Lower lobe of right lung (tissue), 2 donors: ENCODE results near the gene SVEP1. TPM values are rescaled to one million over a fixed set of nuclear protein-coding genes. Genes with fewer than 3 reads are reported as not detected.

Experiments
- ATAC-seq, 2 donors: fragments of 200-7000 bp; cut with Tn5 transposase; one replicate each; pipeline ENCODE4 v1.9.1; 2020 to 2022; ENCODE audit warnings: mild to moderate bottlenecking in 2 of 2, moderate library complexity in 2 of 2
- DNase-seq: peaks from one replicate; pipeline ENCODE4 v3.0.0-alpha.2; 2020
- H3K27ac ChIP-seq: fragments of 200-600 bp; one replicate; pipeline ENCODE4 v1.8.0; 2022
- H3K27me3 ChIP-seq: fragments of 200-600 bp; one replicate; pipeline ENCODE4 v1.8.0; 2022; ENCODE audit warnings: low read depth
- H3K36me3 ChIP-seq: fragments of 200-600 bp; one replicate; pipeline ENCODE4 v1.8.0; 2022; ENCODE audit warnings: mild to moderate bottlenecking
- H3K4me1 ChIP-seq: fragments of 200-600 bp; one replicate; pipeline ENCODE4 v1.8.0; 2022
- H3K4me3 ChIP-seq: fragments of 200-600 bp; one replicate; pipeline ENCODE4 v1.8.0; 2022; ENCODE audit warnings: mild to moderate bottlenecking
- H3K9me3 ChIP-seq: fragments of 200-600 bp; one replicate; pipeline ENCODE4 v1.8.0; 2022
- intact Hi-C: fragments of 100-400 bp; cut with DNase I; formaldehyde crosslinking; loops from one replicate; pipeline ENCODE4 v1.11.0; 2022
- total RNA-seq: library from RNA; stranded (reverse); fragmentation: NEBNext Ultra II Directional; extraction: Animal tissue kit (Norgen Biotek cat#: 25700); gene quantifications from one replicate; pipeline ENCODE4 v1.2.1, GENCODE V29; 2021
- TF ChIP-seq, protein P1 (sequence below): fragments of 200-600 bp; IDR thresholded peaks from one replicate; pipeline ENCODE4 v1.8.0; 2022; ENCODE audit warnings: antibody characterized with exemption, mild to moderate bottlenecking
- donor health status: DM: no; HTN: yes; CAD: no; lungs with severe emphysema.

SVEP1 gene
- total RNA-seq, 1 donor from 2014 or later, result 55.9 TPM

- no peak for DNase-seq
- no peaks in the 10 kb centered on the region for H3K27me3 ChIP-seq
- H3K4me1 ChIP-seq, result no peaks in the 10 kb centered on the region
- TF ChIP-seq, protein P1, sequence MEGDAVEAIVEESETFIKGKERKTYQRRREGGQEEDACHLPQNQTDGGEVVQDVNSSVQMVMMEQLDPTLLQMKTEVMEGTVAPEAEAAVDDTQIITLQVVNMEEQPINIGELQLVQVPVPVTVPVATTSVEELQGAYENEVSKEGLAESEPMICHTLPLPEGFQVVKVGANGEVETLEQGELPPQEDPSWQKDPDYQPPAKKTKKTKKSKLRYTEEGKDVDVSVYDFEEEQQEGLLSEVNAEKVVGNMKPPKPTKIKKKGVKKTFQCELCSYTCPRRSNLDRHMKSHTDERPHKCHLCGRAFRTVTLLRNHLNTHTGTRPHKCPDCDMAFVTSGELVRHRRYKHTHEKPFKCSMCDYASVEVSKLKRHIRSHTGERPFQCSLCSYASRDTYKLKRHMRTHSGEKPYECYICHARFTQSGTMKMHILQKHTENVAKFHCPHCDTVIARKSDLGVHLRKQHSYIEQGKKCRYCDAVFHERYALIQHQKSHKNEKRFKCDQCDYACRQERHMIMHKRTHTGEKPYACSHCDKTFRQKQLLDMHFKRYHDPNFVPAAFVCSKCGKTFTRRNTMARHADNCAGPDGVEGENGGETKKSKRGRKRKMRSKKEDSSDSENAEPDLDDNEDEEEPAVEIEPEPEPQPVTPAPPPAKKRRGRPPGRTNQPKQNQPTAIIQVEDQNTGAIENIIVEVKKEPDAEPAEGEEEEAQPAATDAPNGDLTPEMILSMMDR, result no peak
- no peak for ATAC-seq
- H3K4me3 ChIP-seq, result no peak overlapping the region
- no peaks in the 10 kb centered on the region for H3K9me3 ChIP-seq
- intact Hi-C loops, result loop anchor here (10.0 kb wide), 1 partner anchor 173 kb away; no protein-coding TSS in a partner anchor
- no peak overlapping the region for H3K27ac ChIP-seq
- no peaks in the 10 kb centered on the region for H3K36me3 ChIP-seq
These were observed 127.8 kb downstream of the SVEP1 start for GRCh38 chr9:110451726-110452125.

DNA sequence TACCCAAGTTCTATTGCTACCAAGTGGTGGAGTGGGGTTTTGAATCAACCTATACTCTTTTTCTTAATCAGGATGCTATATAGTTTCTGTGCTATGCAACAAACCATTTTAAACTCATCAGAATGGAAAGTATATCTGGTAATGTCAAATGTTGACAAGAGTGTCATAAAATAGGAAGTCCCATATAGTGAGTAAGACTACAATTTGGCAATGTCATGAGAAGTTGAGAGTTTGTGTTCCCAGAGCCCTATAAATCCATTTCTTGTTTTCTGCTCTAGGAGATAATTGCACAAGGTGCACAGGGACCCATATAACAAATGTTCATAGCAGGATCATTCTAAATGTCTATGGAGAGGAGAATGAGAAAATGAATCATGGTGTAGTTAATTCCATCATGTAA is 132.1 kb downstream of the SVEP1 start:
- TF ChIP-seq, protein P1, result no peak
- ATAC-seq (no peak), DNase-seq (no peak)
- Histone ChIP-seq H3K9me3 (peaks cover 4% of the 10 kb centered on the region), H3K4me3 (no peak overlapping the region), H3K36me3 (no peaks in the 10 kb centered on the region), H3K27me3 (no peaks in the 10 kb centered on the region), H3K27ac (no peak overlapping the region), H3K4me1 (no peaks in the 10 kb centered on the region)
- intact Hi-C loops, result no loop called here

GRCh38 chr9:110446171-110446570 is 133.4 kb downstream of the SVEP1 start:
- DNase-seq, result no peak
- H3K4me1 ChIP-seq, result no peaks in the 10 kb centered on the region
- no peak overlapping the region for H3K4me3 ChIP-seq
- no peaks in the 10 kb centered on the region for H3K27me3 ChIP-seq
- H3K9me3 ChIP-seq, result peaks cover 4% of the 10 kb centered on the region
- H3K36me3 ChIP-seq, result no peaks in the 10 kb centered on the region
- TF ChIP-seq, protein P1, result no peak
- ATAC-seq, result no peak
- intact Hi-C loops, result no loop called here
- no peak overlapping the region for H3K27ac ChIP-seq

- ATAC-seq (no peak), DNase-seq (no peak)
- Histone ChIP-seq H3K36me3 (no peaks in the 10 kb centered on the region), H3K4me1 (no peaks in the 10 kb centered on the region), H3K27ac (no peak overlapping the region), H3K27me3 (no peaks in the 10 kb centered on the region), H3K9me3 (peaks cover 4% of the 10 kb centered on the region), H3K4me3 (no peak overlapping the region)
- TF ChIP-seq, protein P1, result no peak
- intact Hi-C loops, result no loop called here
These were observed 134.6 kb downstream of the SVEP1 start for GRCh38 chr9:110444911-110445310.

GRCh38 chr9:110443866-110444220 is 135.7 kb downstream of the SVEP1 start:
- ATAC-seq, result no peak
- TF ChIP-seq, protein P1, result no peak
- intact Hi-C loops, result no loop called here

More at GRCh38 chr9:110443866-110444220, 135.7 kb downstream of the SVEP1 start:
- Histone ChIP-seq H3K4me1 (no peaks in the 10 kb centered on the region), H3K9me3 (peaks cover 4% of the 10 kb centered on the region), H3K36me3 (no peaks in the 10 kb centered on the region), H3K27ac (no peak overlapping the region), H3K4me3 (no peak overlapping the region), H3K27me3 (no peaks in the 10 kb centered on the region)
- DNase-seq, result no peak
